Thyroid gland (tissue), 4 donors: ENCODE data around the gene ZNF416. TPM values are rescaled to one million over a fixed set of nuclear protein-coding genes. Genes with fewer than 3 reads are reported as not detected.

ENCODE experiments used
- DNase-seq, 2 donors: peaks; one replicate each; pipeline ENCODE4 v3.0.0-alpha.2; 2019
- H3K27ac ChIP-seq, 3 donors: fragments of 200-600 bp; sonication (generic); 1 replicate in 2 of 3; 2 replicates in 1 of 3; pipeline ENCODE4 v1.5.1; 2016 to 2019; ENCODE audit warnings: mild to moderate bottlenecking in 1 of 3, moderate library complexity in 1 of 3
- H3K27me3 ChIP-seq: fragments of 200-600 bp; sonication (generic); one replicate; pipeline ENCODE4 v1.5.1; 2019
- H3K36me3 ChIP-seq, 2 donors: fragments of 200-600 bp; sonication (generic); one replicate each; pipeline ENCODE4 v1.5.1; 2016 to 2019
- H3K4me1 ChIP-seq, 2 donors: fragments of 200-600 bp; sonication (generic); one replicate each; pipeline ENCODE4 v1.5.1; 2017 to 2019
- H3K4me3 ChIP-seq, 3 donors: fragments of 200-600 bp; sonication (generic); replicated peaks in 1 of 3; 1 replicate in 2 of 3; 2 replicates in 1 of 3; pipeline ENCODE4 v1.5.1; 2016; ENCODE audit warnings: mild to moderate bottlenecking in 1 of 3
- H3K9me3 ChIP-seq: fragments of 200-600 bp; sonication (generic); one replicate; pipeline ENCODE4 v1.5.1; 2017
- CTCF ChIP-seq, 6 experiments: fragments of 200-600 bp in 3 of 6; fragments of 450-650 bp in 3 of 6; sonication (generic) in 3 of 6; IDR thresholded peaks; one replicate each; pipeline ENCODE4 v1.5.1; 2016 to 2019; ENCODE audit warnings: antibody characterized with exemption in 6 of 6, mild to moderate bottlenecking in 2 of 6, inconsistent platforms in 1 of 6, moderate library complexity in 1 of 6
- POLR2A ChIP-seq, 2 donors: fragments of 450-650 bp; IDR thresholded peaks; one replicate each; pipeline ENCODE4 v1.6.1; 2017; ENCODE audit warnings: antibody characterized with exemption in 2 of 2, mild to moderate bottlenecking in 2 of 2, moderate library complexity in 1 of 2
- WGBS, 2 donors: methylation state at CpG; one replicate each; pipeline ENCODE4 v1.1.5; 2017; 5-methylcytosine and 5-hydroxymethylcytosine counted together
- intact Hi-C: fragments of 100-400 bp; cut with DNase I; formaldehyde crosslinking; loops from one replicate; pipeline ENCODE4 v1.15.1; 2023
- total RNA-seq, 4 donors: library from RNA; depleted of rRNA; stranded (reverse); fragments of >200 nt; gene quantifications; one replicate each; pipeline ENCODE4 v1.2.3, GENCODE V29; 2016

ZNF416 gene
- 10 to 100 TPM in 1 of 4 donors, 1 to 10 TPM in 3; 5.2 to 10.9 (median 7.2) TPM for total RNA-seq

GRCh38 chr19:57578487-57579205 is at the start of gene ZNF416:
TSS of gene ZNF416 (minus strand) at chr19:57578911. CDS start at chr19:57578704, 207 bp downstream.
- intact Hi-C loops = no loop called here
- peak; percentile 98 for DNase-seq
- no peaks in the 10 kb centered on the region for H3K27me3 ChIP-seq
- no peaks in the 10 kb centered on the region for H3K9me3 ChIP-seq
- peaks cover 26 to 31% of the 10 kb centered on the region in 2 donors for H3K36me3 ChIP-seq
- peak in 2 of 6 experiments; percentile 8 to 35 for TF ChIP-seq CTCF (IDR thresholded peaks at IDR 0.05)
- peak in 1 of 2 donors; percentile 40 for TF ChIP-seq POLR2A (IDR thresholded peaks at IDR 0.05)
- 0 to 1% methylated on average over 19 to 26 of the region's 62 CpGs for WGBS, 2 donors
- peak within 1 kb of the TSS in 2 of 3 donors; percentile 53 to 54 for H3K27ac ChIP-seq
- peak within 1 kb of the TSS; percentile 70 to 96 (median 86) for H3K4me3 ChIP-seq
- H3K4me1 ChIP-seq = peaks cover 14 to 15% of the 10 kb centered on the region in 2 donors

GRCh38 chr19:57623091-57623490 is 44.4 kb upstream of the ZNF416 start:
- H3K36me3 ChIP-seq = peaks cover 31 to 48% of the 10 kb centered on the region in 2 donors
- DNase-seq = no peak

GRCh38 chr19:57620673-57621348 is 42.1 kb upstream of the ZNF416 start:
- peaks cover 10% of the 10 kb centered on the region for H3K9me3 ChIP-seq
- no peak overlapping the region for H3K27ac ChIP-seq
- peaks cover 31 to 70% of the 10 kb centered on the region in 2 donors for H3K36me3 ChIP-seq
- 97 to 99% methylated on average over 10 of the region's 10 CpGs for WGBS, 2 donors
- intact Hi-C loops = loop anchor here (5.0 kb wide), 1 partner anchor 49 kb away; no protein-coding TSS in a partner anchor
- H3K4me3 ChIP-seq = no peak overlapping the region
- H3K4me1 ChIP-seq = no peaks in the 10 kb centered on the region
- TF ChIP-seq CTCF (IDR thresholded peaks at IDR 0.05) = no peak
- TF ChIP-seq POLR2A (IDR thresholded peaks at IDR 0.05) = no peak
- no peaks in the 10 kb centered on the region for H3K27me3 ChIP-seq
- DNase-seq = no peak

More at GRCh38 chr19:57623091-57623490, 44.4 kb upstream of the ZNF416 start:
- H3K4me3 ChIP-seq = no peak overlapping the region
- intact Hi-C loops = loop anchor here (5.0 kb wide), 1 partner anchor 51 kb away; no protein-coding TSS in a partner anchor
- H3K4me1 ChIP-seq = no peaks in the 10 kb centered on the region
- H3K9me3 ChIP-seq = peaks cover 10% of the 10 kb centered on the region
- H3K27ac ChIP-seq = no peak overlapping the region
- no peak for TF ChIP-seq CTCF (IDR thresholded peaks at IDR 0.05)
- TF ChIP-seq POLR2A (IDR thresholded peaks at IDR 0.05) = no peak
- no peaks in the 10 kb centered on the region for H3K27me3 ChIP-seq

GRCh38 chr19:57615346-57615745 is 36.6 kb upstream of the ZNF416 start:
- Histone ChIP-seq H3K4me1 (peaks cover 3 to 4% of the 10 kb centered on the region in 2 donors), H3K36me3 (peaks cover 17 to 46% of the 10 kb centered on the region in 2 donors), H3K27me3 (no peaks in the 10 kb centered on the region), H3K27ac (no peak overlapping the region), H3K9me3 (peaks cover 3% of the 10 kb centered on the region), H3K4me3 (peak overlapping the region in 2 of 3 donors; percentile 72 to 100)
- WGBS, 2 donors = 77 to 98% methylated on average over 3 of the region's 3 CpGs
- no peak for DNase-seq
- intact Hi-C loops = no loop called here
- TF ChIP-seq POLR2A (IDR thresholded peaks at IDR 0.05) (no peak), CTCF (IDR thresholded peaks at IDR 0.05) (no peak)
